Mammary epithelial cell (primary cell): ENCODE results near the gene GNG10.

ENCODE experiments used
- EZH2 ChIP-seq: IDR thresholded peaks from 2 replicates; pipeline ENCODE4 v1.6.1; 2012; ENCODE audit warnings: low read length, inconsistent platforms, borderline replicate concordance
- TF ChIP-seq, protein P1 (sequence below), 2 donors: IDR thresholded peaks in 1 of 2; conservative IDR thresholded peaks in 1 of 2; 2 replicates each; pipeline ENCODE4 v1.5.1; 2011 to 2012; ENCODE audit warnings: inconsistent platforms in 2 of 2, low read length in 2 of 2, mild to moderate bottlenecking in 2 of 2, control low read depth in 1 of 2, low read depth in 1 of 2; ENCODE audit not compliant: insufficient read depth in 1 of 2; ENCODE audit errors: extremely low read depth in 1 of 2

DNA sequence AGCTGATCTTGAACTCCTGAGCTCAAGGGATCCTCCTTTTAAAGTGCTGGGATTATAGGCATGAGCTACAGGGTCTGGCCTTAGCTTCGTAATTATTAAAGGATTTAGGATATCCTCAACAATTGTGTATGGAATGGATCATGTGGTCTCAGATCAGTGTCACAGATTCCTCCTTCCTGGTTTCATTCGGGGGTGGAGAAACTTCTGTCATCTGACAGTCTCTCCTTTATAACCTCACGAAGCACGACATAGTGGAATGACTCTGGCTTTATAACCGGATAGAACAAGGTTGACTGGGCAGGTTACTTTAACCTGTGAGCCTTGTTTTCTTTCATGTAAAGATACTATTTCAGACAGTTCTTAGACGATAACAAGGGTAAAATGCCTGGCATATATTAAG, 4.4 kb upstream of the GNG10 start:
- TF ChIP-seq, protein P1, sequence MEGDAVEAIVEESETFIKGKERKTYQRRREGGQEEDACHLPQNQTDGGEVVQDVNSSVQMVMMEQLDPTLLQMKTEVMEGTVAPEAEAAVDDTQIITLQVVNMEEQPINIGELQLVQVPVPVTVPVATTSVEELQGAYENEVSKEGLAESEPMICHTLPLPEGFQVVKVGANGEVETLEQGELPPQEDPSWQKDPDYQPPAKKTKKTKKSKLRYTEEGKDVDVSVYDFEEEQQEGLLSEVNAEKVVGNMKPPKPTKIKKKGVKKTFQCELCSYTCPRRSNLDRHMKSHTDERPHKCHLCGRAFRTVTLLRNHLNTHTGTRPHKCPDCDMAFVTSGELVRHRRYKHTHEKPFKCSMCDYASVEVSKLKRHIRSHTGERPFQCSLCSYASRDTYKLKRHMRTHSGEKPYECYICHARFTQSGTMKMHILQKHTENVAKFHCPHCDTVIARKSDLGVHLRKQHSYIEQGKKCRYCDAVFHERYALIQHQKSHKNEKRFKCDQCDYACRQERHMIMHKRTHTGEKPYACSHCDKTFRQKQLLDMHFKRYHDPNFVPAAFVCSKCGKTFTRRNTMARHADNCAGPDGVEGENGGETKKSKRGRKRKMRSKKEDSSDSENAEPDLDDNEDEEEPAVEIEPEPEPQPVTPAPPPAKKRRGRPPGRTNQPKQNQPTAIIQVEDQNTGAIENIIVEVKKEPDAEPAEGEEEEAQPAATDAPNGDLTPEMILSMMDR (conservative IDR thresholded peaks at IDR 0.05 in 1 of 2, IDR thresholded peaks at IDR 0.05 in 1 of 2; ENCODE audit: extremely low read depth in 1 of 2, insufficient read depth in 1 of 2, low read depth in 1 of 2, low read length in 2 of 2): no peak
- TF ChIP-seq EZH2: no peak
